Neuron (in vitro differentiated cells): ENCODE results near the gene BEAN1.
"Not testable (repeated sequence)": the region's sequence is repeated elsewhere in the genome, so short reads cannot be mapped to it uniquely, and the experiment has no call there.

Experiments
- H2AFZ ChIP-seq: one replicate; pipeline ENCODE4 v1.6.1; 2013; ENCODE audit warnings: low read depth, mild to moderate bottlenecking, inconsistent platforms, low read length, moderate library complexity
- H3K27me3 ChIP-seq: one replicate; pipeline ENCODE4 v1.6.1; 2013; ENCODE audit warnings: low read length; ENCODE audit not compliant: insufficient read depth
- H3K36me3 ChIP-seq: one replicate; pipeline ENCODE4 v1.6.1; 2013; ENCODE audit warnings: low read length; ENCODE audit not compliant: insufficient read depth
- H3K4me1 ChIP-seq: one replicate; pipeline ENCODE4 v1.6.1; 2013; ENCODE audit warnings: low read length; ENCODE audit not compliant: insufficient read depth
- H3K4me3 ChIP-seq: 2 replicates; pipeline ENCODE4 v1.5.1; 2013; ENCODE audit warnings: mild to moderate bottlenecking, low read length, moderate library complexity
- H3K9me3 ChIP-seq: one replicate; pipeline ENCODE4 v1.6.1; 2013; ENCODE audit warnings: low read length

BEAN1 gene

DNA sequence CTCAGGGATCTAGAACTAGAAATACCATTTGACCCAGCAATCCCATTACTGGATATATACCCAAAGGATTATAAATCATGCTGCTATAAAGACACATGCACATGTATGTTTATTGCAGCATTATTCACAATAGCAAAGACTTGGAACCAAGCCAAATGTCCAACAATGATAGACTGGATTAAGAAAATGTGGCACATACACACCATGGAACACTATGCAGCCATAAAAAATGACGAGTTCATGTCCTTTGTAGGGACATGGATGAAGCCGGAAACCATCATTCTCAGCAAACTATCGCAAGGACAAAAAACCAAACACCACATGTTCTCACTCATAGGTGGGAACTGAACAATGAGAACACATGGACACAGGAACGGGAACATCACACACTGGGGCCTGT lies 74.5 kb downstream of the BEAN1 start:
- not testable (repeated sequence) for H3K36me3 ChIP-seq, H3K9me3 ChIP-seq, H3K4me1 ChIP-seq, H3K4me3 ChIP-seq, H3K27me3 ChIP-seq, H2AFZ ChIP-seq

DNA sequence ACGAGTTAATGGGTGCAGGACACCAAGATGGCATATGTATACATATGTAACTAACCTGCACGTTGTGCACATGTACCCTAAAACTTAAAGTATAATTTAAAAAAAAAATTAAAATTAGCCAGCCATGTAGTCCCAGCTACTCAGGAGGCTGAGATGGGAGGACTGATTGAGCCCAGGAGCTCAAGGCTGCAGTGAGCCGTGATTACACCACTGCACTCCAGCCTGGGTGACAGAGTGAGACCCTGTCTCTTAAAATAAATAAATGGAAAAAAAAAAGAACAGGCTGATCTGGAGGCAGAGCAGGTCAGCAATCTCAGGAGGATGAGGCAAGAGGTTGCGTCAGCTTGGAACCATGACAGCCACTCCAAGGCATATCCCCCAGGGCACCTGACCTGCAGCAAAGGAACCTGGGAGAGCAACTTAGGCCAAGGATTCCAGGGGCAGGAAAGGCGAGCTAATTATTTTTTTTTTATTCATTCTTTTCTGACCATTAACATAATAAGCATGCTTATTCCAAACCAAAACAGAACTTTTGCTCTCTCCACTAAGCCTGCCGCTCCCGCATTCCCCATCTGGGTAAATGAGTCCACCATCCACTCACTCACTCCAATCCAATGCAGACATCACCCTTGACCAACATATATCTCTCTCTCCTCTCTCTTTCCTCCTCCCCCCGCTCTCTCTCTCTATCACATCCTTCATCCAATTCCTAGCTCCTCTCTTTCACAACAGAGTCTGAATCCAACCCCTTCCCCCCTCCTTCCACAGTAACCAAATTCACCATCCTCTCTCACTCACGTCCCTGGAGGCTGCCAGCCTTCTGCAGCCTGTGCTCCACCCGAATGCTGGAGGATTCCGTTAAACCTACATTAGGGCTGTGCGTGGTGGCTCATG lies 75.2 kb downstream of the BEAN1 start:
- H3K4me1 ChIP-seq = no peaks in the 10 kb centered on the region
- H3K27me3 ChIP-seq = no peaks in the 10 kb centered on the region
- no peaks in the 10 kb centered on the region for H3K9me3 ChIP-seq
- no peaks in the 10 kb centered on the region for H3K36me3 ChIP-seq
- H2AFZ ChIP-seq = no peak overlapping the region
- no peak overlapping the region for H3K4me3 ChIP-seq

DNA sequence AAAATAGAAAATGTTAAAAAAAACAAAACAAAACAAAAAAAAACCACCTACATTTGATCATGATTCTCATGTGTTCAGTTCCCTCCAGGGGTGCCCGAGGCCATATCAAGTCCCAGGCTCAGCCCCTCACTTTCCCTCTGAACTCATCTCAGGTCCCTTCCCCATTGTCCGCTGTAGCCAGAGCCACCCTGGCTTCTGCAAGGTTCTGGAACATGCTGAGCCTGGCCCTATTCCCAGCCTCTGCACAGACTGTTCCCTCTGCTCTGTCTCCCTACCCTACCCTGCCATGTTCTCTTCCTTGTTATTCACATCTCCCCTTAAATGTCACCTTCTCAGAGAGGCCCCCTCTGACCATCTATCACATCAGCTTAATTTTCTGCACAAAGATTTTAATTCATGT lies 75.9 kb downstream of the BEAN1 start:
- Histone ChIP-seq H2AFZ (no peak overlapping the region), H3K27me3 (no peaks in the 10 kb centered on the region), H3K4me1 (no peaks in the 10 kb centered on the region), H3K4me3 (no peak overlapping the region), H3K36me3 (no peaks in the 10 kb centered on the region), H3K9me3 (no peaks in the 10 kb centered on the region)

DNA sequence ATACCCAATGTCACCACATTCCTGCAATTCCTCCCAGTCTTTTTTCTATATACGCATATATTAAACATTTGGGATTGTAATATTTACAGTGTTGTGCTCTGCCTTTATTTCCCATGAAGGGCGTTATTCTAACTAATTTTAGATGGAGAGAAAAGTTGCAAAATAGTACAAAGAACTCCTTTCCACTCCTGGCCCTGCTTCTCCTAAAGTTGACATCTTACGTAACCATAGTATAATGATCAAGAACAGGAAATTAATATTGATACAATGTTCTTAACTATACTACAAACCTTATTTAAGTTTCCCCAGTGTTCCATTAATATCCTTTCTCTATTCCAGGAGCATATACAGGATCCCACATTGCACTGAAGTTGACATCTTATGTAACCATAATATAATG lies 76.5 kb downstream of the BEAN1 start:
- Histone ChIP-seq H3K4me1 (no peaks in the 10 kb centered on the region), H3K27me3 (no peaks in the 10 kb centered on the region), H3K36me3 (no peaks in the 10 kb centered on the region), H3K4me3 (no peak overlapping the region), H3K9me3 (no peaks in the 10 kb centered on the region), H2AFZ (no peak overlapping the region)

DNA sequence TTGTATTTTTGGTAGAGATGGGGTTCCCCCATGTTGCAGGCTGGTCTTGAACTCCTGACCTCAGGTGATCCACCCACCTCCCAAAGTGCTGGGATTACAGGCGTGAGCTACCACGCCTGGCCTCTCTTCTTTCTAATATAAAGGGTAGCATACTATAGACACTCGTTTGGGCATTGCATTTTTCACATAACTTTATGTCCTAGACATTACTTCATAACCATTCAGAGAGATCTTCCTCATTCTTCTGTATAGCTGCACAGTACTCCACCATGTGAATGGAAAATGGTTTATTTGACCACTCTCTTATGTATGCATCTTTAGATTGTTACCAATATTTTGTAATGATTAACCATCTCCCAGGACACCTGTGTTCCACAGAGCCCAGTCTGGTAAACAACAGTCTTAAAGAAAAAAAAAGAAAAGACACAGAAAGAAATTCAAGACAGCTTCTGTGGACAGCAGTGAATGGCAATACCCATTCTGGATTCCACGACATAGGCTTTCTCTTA lies 80.7 kb downstream of the BEAN1 start:
- no peaks in the 10 kb centered on the region for H3K9me3 ChIP-seq
- H3K27me3 ChIP-seq = no peaks in the 10 kb centered on the region
- no peak overlapping the region for H2AFZ ChIP-seq
- peaks cover 14% of the 10 kb centered on the region for H3K4me1 ChIP-seq
- no peak overlapping the region for H3K4me3 ChIP-seq
- no peaks in the 10 kb centered on the region for H3K36me3 ChIP-seq

DNA sequence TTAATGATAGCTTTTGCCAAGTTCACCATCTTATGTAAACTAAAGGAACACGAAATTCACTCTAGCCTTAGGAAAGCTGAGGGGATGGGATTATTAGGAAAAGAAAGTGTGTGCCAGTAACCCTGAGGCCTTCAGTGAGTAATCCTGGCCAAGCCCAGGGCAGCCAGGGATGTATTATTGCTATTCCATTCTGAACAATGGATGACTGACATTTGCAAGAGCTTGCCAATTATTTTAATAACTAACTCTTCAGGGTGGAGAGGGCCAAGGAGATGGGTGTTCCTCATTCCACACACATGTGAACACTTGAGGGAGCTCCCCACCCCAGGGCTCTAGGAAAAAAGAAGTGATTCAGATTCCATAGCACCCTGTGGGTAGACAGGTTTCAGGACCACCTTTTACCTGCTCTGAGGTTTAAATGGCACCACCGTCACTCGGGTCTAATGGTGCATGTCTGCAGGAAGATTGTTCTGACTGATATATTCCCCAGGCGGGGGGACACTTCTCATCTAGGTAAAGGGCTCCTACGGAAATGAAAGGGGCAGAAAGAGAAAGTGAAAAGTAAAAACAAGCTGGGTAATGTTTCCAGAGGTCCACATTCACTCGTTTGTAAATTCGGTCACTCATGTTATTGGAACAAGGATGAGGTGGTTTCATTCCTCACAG lies 81.3 kb downstream of the BEAN1 start:
- Histone ChIP-seq H3K36me3 (no peaks in the 10 kb centered on the region), H3K27me3 (no peaks in the 10 kb centered on the region), H3K4me1 (peaks cover 14% of the 10 kb centered on the region), H3K4me3 (no peak overlapping the region), H3K9me3 (no peaks in the 10 kb centered on the region), H2AFZ (no peak overlapping the region)

DNA sequence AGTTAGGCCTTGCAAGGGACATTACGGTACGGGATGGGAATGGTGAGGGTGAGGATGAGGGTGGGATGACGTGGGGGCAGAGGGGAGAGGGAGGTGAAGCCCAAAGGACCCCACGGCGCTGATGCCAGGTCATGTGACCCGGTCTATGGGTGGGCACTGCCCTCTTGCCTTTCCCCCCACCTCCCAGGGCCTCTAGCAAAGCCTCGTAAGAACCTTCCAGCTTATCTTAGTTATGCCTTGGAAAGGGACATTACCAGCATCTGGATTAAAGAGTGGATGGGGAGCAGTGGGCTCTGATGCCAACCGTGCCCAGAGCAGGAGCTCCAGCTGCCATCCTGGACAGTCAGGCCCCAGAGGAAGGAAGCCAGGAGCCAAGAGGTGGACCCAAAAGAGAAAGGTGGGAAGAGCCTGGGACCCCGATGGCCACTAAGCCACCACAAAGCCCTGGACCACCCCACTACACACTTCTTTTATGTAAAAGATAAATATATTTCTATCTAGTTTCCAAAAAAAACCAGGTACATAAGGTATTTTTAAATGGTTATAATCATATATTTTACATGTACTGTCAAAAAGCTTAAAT lies 81.9 kb downstream of the BEAN1 start:
- Histone ChIP-seq H3K9me3 (no peaks in the 10 kb centered on the region), H3K4me1 (peaks cover 14% of the 10 kb centered on the region), H3K36me3 (no peaks in the 10 kb centered on the region), H3K4me3 (no peak overlapping the region), H2AFZ (no peak overlapping the region), H3K27me3 (no peaks in the 10 kb centered on the region)

DNA sequence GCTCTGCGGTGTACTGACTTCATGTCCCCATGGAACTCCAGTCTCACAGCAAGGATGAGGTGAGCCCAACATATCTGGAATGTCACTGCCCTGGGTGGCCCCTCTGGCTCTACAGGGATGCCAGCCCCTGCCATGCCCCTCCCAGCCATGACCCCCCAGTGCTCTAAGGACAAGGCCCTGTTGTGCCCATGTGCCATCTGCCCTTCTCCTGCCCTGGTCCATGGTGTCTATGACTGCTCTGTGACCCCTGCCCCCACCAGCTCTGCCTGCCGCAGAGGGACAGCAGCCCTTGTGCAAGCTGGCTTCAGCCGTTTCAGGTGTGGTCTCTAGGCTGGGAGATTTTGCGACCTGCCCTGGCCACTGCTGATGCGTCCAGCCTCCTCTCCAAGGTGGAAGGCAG lies 82.5 kb downstream of the BEAN1 start:
- Histone ChIP-seq H3K4me1 (peaks cover 14% of the 10 kb centered on the region), H3K9me3 (no peaks in the 10 kb centered on the region), H3K4me3 (no peak overlapping the region), H2AFZ (no peak overlapping the region), H3K27me3 (no peaks in the 10 kb centered on the region), H3K36me3 (no peaks in the 10 kb centered on the region)

DNA sequence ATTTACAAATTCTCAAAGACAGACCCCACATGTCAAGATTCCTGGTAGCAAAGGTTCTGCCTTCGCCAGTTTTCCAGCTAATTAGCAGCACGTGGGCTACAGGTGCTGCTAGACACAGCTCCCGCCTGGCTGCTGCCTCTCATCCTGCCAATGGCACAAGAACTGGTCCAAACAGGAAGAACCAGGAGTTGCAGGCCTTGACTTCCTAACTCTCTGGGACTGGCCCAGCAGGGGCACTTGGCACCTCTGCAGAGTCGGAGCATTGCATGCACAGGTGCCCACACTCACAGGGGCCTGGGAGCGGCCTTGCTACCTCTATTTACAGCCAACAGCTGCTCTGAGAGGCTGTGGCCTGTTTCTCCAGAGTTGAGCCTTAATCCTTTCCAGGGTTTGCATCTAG lies 83.2 kb downstream of the BEAN1 start:
- H3K36me3 ChIP-seq = no peaks in the 10 kb centered on the region
- no peaks in the 10 kb centered on the region for H3K9me3 ChIP-seq
- H3K4me1 ChIP-seq = peaks cover 14% of the 10 kb centered on the region
- no peaks in the 10 kb centered on the region for H3K27me3 ChIP-seq
- no peak overlapping the region for H2AFZ ChIP-seq
- no peak overlapping the region for H3K4me3 ChIP-seq

DNA sequence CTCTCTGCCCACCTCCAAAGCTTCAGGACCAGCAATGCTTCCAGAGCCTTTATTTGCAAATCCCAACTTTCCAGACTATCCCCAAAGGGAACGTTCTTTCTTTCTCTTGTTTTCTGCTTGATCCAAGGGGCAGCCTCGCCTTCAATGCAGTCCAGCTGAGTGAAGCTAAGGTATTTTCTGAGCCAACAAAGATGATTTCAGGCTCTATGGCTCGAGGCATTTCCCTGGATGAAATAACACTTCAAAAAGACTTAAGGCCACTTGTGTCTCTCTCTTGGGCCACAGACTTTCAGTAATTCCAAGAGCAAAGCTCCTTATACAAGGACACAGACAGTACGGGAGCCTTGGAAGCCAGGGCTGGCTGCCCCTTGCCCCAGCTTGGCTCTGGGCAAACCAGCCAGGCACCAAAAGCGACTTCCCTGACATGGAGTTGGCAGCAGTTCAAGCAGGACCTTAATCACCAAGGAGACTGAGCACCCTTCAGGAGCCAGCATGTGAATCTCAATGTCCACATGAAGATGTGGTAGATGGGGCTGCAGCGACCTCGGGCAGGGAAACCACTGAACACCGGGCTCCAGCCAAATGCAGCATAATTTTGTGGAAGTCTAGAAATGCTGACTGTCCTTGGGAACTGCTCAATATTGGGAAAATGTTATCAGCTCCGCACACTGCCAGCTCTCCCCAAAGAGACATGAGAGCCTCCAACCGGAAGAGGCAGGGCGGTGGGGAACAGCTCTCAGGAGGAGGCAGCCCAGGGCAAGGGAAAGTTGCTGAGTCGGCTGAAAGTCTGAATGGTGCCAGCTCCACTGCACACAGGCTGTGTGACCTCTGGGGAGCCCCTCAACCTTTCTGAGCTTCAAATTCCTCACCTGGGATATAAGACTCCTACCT lies 83.9 kb downstream of the BEAN1 start:
- no peak overlapping the region for H3K4me3 ChIP-seq
- H3K4me1 ChIP-seq = peaks cover 14% of the 10 kb centered on the region

DNA sequence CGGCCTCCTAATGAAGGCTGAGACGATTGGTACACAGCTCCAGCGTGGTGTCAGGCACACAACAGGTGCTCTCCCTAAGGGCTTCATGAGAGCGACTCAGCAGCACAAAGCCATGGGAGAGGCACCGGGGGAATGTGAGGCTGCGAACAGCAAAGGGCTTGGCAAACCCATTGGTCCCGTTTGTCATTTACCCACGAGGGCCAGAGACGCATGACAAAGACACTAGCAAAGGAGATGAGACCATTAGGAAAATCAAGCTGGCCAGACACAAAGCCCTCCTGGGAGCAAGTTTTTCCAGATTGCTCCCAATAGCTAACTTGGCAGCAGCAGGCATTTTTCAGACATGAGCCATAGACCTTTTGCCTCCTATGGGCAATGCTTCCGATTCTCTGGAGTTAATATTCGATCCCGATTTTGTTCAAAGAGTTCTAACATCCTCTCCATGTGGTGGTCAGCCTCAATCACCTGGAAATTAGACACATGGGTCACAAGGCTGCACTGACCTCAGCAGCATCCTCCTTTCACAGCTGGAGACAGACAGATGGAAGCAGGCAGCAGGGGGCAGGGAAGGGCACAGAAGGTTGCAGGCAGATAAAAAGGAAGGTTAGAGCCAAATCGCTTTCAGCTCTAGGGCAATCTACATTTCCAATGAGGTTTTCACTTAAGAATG lies 84.6 kb downstream of the BEAN1 start:
- Histone ChIP-seq H3K4me1 (peaks cover 17% of the 10 kb centered on the region), H2AFZ (no peak overlapping the region), H3K9me3 (no peaks in the 10 kb centered on the region), H3K27me3 (no peaks in the 10 kb centered on the region), H3K36me3 (no peaks in the 10 kb centered on the region), H3K4me3 (no peak overlapping the region)

More for the DNA sequence above, 83.9 kb downstream of the BEAN1 start:
- Histone ChIP-seq H3K9me3 (no peaks in the 10 kb centered on the region), H3K27me3 (no peaks in the 10 kb centered on the region), H2AFZ (no peak overlapping the region), H3K36me3 (no peaks in the 10 kb centered on the region)
